T-helper 2 cell treated with Interferon-gamma antibody and Interleukin-4, amounts not matched to agents 5 μg/mL and 100 μg/mL, for 36 hours (primary cell): ENCODE measurements around the gene ATG4C.

Source experiments
- DNase-seq: peaks from one replicate; pipeline ENCODE4 v3.0.0; 2021; ENCODE audit warnings: low spot score
- H3K27ac Mint-ChIP-seq: one replicate; pipeline ENCODE4 v1.8.0; 2021; ENCODE audit warnings: mild to moderate bottlenecking, mixed read lengths
- H3K27me3 Mint-ChIP-seq: one replicate; pipeline ENCODE4 v1.8.0; 2021; ENCODE audit warnings: low read depth, mixed read lengths
- H3K36me3 Mint-ChIP-seq: one replicate; pipeline ENCODE4 v1.8.0; 2021; ENCODE audit warnings: low read depth, mixed read lengths
- H3K4me1 Mint-ChIP-seq: one replicate; pipeline ENCODE4 v1.8.0; 2021; ENCODE audit warnings: low read depth, mixed read lengths
- H3K4me3 Mint-ChIP-seq: one replicate; pipeline ENCODE4 v1.8.0; 2022; ENCODE audit warnings: mild to moderate bottlenecking, moderate library complexity, mixed read lengths
- H3K9me3 Mint-ChIP-seq: one replicate; pipeline ENCODE4 v1.8.0; 2021; ENCODE audit warnings: mixed read lengths

Gene ATG4C

DNA sequence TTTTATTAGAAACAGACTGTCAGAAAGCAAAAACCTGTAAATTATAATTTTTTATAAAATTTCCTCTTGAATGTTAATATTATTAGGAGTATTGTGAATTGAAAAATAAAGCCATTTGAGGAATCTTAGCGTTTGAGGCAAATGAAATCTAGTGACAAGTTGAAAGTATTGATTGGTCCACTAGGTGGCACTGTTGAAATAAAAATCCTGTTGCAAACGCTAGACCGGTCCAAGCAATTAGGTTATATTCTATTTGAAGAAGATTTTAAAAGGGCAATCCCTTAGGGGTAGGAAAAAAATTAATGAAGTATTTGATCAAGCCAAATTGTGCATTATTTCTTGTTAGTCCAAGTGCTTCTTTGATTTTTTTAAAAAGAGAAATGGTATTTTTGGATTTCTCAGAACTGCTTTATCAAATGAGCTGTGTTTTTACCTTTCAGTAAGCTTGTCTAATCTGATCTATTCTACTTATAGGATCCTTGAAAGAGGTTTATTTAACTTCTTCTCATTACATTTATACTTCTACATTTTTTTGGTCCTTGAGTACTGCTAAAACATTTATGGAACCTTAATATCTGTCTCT lies 57.7 kb downstream of the ATG4C start:
- Mint-ChIP-seq H3K4me3 (no peak overlapping the region), H3K27ac (no peak overlapping the region), H3K36me3 (no peaks in the 10 kb centered on the region), H3K27me3 (no peaks in the 10 kb centered on the region), H3K9me3 (no peaks in the 10 kb centered on the region), H3K4me1 (no peaks in the 10 kb centered on the region)
- no peak for DNase-seq

- no peak overlapping the region for H3K4me3 Mint-ChIP-seq
- no peaks in the 10 kb centered on the region for H3K27me3 Mint-ChIP-seq
- no peaks in the 10 kb centered on the region for H3K36me3 Mint-ChIP-seq
- H3K27ac Mint-ChIP-seq, result no peak overlapping the region
- DNase-seq, result no peak
- H3K9me3 Mint-ChIP-seq, result no peaks in the 10 kb centered on the region
- H3K4me1 Mint-ChIP-seq, result no peaks in the 10 kb centered on the region
Measured at GRCh38 chr1:62844030-62844429, 60.1 kb downstream of the ATG4C start.

GRCh38 chr1:62849031-62849430 lies 65.1 kb downstream of the ATG4C start:
- no peak overlapping the region for H3K4me3 Mint-ChIP-seq
- H3K9me3 Mint-ChIP-seq, result no peaks in the 10 kb centered on the region
- no peak for DNase-seq

DNA sequence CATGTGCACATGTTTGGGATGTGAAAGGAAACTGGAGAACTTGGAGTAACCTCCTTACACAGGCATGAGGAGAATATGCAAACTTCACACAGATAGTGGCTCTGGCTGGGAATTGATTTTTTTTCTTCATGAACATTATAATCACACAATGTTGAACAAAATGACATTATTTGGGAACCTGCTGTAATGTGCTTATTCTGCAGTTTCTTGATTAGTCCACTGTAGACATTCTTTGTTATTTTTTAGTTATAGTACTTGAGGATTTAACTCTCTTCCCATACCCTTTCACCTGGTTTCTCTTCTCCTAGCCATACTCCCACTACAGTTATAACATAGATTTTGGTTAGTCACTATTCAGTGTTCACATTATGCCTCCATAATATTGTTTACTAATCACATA lies 68.3 kb downstream of the ATG4C start:
- Mint-ChIP-seq H3K27me3 (no peaks in the 10 kb centered on the region), H3K4me1 (no peaks in the 10 kb centered on the region), H3K4me3 (no peak overlapping the region), H3K36me3 (peaks cover 2% of the 10 kb centered on the region), H3K27ac (no peak overlapping the region), H3K9me3 (no peaks in the 10 kb centered on the region)
- DNase-seq, result no peak

More at GRCh38 chr1:62849031-62849430, 65.1 kb downstream of the ATG4C start:
- no peaks in the 10 kb centered on the region for H3K27me3 Mint-ChIP-seq
- H3K4me1 Mint-ChIP-seq, result no peaks in the 10 kb centered on the region
- H3K36me3 Mint-ChIP-seq, result peaks cover 2% of the 10 kb centered on the region
- H3K27ac Mint-ChIP-seq, result no peak overlapping the region

DNA sequence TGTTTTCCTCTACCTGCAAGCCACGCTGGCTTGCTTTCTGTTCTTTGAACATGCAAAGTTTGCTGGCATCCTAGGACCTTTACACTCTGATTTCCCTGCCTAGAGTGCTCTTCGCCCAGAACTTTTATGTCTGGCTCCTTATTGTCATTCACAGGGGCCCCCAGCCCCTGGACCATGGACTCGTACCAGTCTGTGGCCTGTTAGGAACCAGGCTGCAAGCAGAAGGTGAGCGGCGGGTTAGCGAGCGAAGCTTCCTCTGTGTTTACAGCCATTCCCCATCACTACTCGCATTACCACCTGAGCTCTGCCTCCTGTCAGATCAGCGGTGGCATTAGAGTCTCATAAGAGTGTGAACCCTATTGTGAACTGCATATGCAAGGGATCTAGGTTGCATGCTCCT lies 73.0 kb downstream of the ATG4C start:
- Mint-ChIP-seq H3K4me1 (no peaks in the 10 kb centered on the region), H3K4me3 (no peak overlapping the region), H3K36me3 (peaks cover 2% of the 10 kb centered on the region), H3K27ac (no peak overlapping the region), H3K27me3 (no peaks in the 10 kb centered on the region), H3K9me3 (no peaks in the 10 kb centered on the region)
- DNase-seq, result no peak

DNA sequence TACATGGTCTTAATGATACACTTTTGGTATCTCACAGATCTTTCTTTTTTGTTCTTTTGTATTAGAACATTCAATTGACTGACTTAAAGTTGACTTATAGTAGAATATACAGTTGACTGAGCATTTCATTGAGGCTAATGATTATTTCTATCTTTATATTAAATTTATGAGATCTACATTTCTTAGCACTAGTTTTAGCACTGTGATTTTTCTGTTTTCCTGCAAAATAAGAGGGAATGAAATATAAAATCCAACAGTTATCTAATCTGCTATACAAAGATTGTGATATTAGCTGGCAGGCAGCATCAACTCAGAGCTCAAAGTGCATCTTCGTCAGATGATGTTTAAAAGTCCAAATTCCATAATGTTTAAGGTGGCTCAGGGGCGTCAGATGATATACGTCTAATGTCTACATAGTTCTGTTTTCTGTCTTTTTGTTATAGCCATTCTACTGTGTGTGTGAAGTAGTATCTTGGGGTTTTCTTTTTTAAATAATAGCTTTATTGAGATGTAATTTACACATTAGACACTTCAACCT lies 85.4 kb downstream of the ATG4C start:
- peaks cover 3% of the 10 kb centered on the region for H3K27me3 Mint-ChIP-seq
- H3K36me3 Mint-ChIP-seq, result no peaks in the 10 kb centered on the region
- H3K4me3 Mint-ChIP-seq, result no peak overlapping the region
- no peaks in the 10 kb centered on the region for H3K9me3 Mint-ChIP-seq
- DNase-seq, result no peak
- H3K27ac Mint-ChIP-seq, result no peak overlapping the region
- no peaks in the 10 kb centered on the region for H3K4me1 Mint-ChIP-seq

- H3K9me3 Mint-ChIP-seq, result no peaks in the 10 kb centered on the region
- H3K4me1 Mint-ChIP-seq, result no peaks in the 10 kb centered on the region
- no peaks in the 10 kb centered on the region for H3K36me3 Mint-ChIP-seq
- no peak overlapping the region for H3K4me3 Mint-ChIP-seq
- peaks cover 3% of the 10 kb centered on the region for H3K27me3 Mint-ChIP-seq
- H3K27ac Mint-ChIP-seq, result no peak overlapping the region
- DNase-seq, result no peak
Measured at GRCh38 chr1:62870148-62870547, 86.2 kb downstream of the ATG4C start.

DNA sequence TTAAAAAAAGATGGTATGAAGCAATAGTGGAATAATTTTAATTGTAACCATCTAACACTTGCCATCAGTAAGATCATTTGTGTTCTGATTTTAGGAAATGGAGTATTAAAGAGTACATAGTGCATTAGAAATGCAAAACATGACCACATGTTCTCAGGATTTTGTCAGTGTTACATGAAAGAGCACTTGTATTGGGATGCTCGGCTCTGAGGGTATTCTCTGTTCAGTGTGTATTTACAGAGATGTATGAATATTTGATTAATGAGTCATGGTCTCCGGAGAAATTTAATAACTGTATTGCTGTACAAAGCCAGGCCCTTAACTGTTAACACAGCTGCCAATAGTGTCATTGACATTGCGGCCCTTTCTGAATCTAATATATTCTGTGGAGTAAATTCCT lies 91.7 kb downstream of the ATG4C start:
- no peak overlapping the region for H3K27ac Mint-ChIP-seq
- H3K4me1 Mint-ChIP-seq, result no peaks in the 10 kb centered on the region
- no peaks in the 10 kb centered on the region for H3K36me3 Mint-ChIP-seq
- no peak overlapping the region for H3K4me3 Mint-ChIP-seq
- no peaks in the 10 kb centered on the region for H3K9me3 Mint-ChIP-seq
- H3K27me3 Mint-ChIP-seq, result peaks cover 21% of the 10 kb centered on the region
- DNase-seq, result no peak

DNA sequence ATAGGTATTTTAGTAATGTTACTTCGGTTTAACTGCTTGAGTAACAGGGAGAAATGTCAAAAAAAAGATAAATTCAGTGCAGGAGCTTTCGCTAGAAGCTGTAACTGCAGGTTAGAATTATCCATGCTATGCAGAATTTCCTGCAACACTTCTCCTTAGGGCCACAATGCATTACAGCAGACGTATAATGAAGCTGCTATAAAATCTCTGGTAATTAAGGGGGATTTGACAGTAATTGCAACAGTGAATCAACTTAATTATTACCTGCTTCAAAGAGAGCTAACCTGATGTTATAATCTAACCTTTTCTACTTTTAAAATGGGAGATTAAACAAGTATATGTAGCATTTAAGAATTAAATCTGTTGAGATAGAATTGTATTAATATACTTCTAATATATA lies 92.6 kb downstream of the ATG4C start:
- no peaks in the 10 kb centered on the region for H3K4me1 Mint-ChIP-seq
- H3K27ac Mint-ChIP-seq, result no peak overlapping the region
- DNase-seq, result no peak
- peaks cover 21% of the 10 kb centered on the region for H3K27me3 Mint-ChIP-seq
- H3K9me3 Mint-ChIP-seq, result no peaks in the 10 kb centered on the region
- no peak overlapping the region for H3K4me3 Mint-ChIP-seq
- no peaks in the 10 kb centered on the region for H3K36me3 Mint-ChIP-seq

DNA sequence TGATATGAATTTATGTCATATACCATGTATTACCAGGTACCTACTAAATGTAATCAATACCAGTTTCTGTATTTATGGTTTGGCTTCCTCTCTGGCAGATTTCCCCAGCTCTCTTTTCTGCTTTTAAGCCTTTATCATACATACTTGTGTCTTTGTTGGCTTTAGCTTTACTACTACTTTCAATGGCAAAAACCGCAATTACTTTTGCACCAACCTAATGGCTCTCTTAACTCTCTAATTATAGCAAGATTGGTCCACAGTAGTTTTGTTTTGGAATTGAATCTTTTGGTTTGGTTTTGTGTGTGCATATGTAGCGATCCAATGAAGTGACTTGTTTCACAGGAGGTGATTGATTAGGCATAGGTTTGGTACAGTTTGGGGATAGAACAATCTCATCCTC lies 93.6 kb downstream of the ATG4C start:
- H3K9me3 Mint-ChIP-seq, result no peaks in the 10 kb centered on the region
- no peak overlapping the region for H3K27ac Mint-ChIP-seq
- peaks cover 21% of the 10 kb centered on the region for H3K27me3 Mint-ChIP-seq
- H3K4me3 Mint-ChIP-seq, result no peak overlapping the region
- H3K4me1 Mint-ChIP-seq, result no peaks in the 10 kb centered on the region
- H3K36me3 Mint-ChIP-seq, result no peaks in the 10 kb centered on the region
- DNase-seq, result no peak

DNA sequence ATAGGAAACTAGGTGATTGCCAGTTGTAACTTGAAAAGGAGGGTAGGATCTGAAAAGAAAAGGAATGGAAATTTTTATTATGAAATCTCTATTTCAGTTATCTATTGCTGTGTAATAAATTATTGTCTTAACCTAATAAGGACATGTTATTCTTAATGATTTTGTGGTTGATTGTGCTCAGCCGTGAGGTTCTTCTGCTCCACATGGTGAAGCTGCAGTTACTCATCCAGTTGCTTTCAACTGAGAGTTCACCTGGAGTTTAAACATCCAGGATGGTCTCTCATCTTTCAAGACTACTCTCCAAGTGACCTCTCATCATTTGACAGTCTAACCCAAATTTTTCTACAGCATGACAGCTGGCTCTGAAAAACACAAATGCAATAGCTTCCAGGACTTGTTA lies 96.0 kb downstream of the ATG4C start:
- no peak for DNase-seq
- H3K4me3 Mint-ChIP-seq, result no peak overlapping the region
- H3K9me3 Mint-ChIP-seq, result no peaks in the 10 kb centered on the region
- no peaks in the 10 kb centered on the region for H3K4me1 Mint-ChIP-seq
- peaks cover 19% of the 10 kb centered on the region for H3K27me3 Mint-ChIP-seq
- no peaks in the 10 kb centered on the region for H3K36me3 Mint-ChIP-seq
- no peak overlapping the region for H3K27ac Mint-ChIP-seq

GRCh38 chr1:62882201-62883104 lies 98.5 kb downstream of the ATG4C start:
- H3K9me3 Mint-ChIP-seq, result no peaks in the 10 kb centered on the region
- H3K4me3 Mint-ChIP-seq, result no peak overlapping the region
- peaks cover 26% of the 10 kb centered on the region for H3K27me3 Mint-ChIP-seq
- DNase-seq, result no peak
- H3K27ac Mint-ChIP-seq, result no peak overlapping the region
- no peaks in the 10 kb centered on the region for H3K36me3 Mint-ChIP-seq
- H3K4me1 Mint-ChIP-seq, result no peaks in the 10 kb centered on the region

- peaks cover 15% of the 10 kb centered on the region for H3K27me3 Mint-ChIP-seq
Measured at GRCh38 chr1:62884156-62884740, 100.3 kb downstream of the ATG4C start.

DNA sequence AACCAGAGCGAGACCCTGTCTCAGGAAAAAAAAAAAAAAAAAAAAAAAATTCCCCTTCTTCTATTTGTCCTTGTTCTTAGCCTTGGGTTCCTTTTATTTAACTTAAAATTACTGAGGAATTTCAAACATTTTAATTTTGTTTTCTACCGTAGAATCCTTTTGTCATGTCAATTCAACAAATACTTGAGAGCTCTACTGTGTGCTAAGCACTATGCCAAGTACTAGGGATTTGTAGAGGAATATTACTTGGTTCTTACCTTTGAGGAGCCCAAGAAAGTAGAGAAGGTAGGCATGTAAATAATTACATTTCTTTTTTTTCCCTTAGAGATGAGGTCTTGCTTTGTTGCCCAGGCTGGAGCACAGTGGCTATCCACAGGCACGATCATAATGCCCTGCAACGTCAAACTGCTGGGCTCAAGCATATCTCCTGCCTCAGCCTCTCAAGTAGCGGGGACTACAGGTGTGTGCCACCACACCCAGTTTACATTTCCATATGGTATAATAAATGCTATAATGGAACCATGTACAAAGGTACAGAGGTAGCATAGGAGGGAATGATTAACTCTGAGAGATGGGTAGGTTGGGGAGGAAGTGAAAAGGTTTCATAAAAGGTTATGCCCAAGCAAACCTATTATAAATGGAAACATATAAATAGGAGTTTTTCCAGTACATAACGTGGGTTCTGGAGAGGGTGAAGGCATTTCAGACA lies 104.0 kb downstream of the ATG4C start:
- Mint-ChIP-seq H3K27ac (no peak overlapping the region), H3K4me3 (no peak overlapping the region), H3K9me3 (no peaks in the 10 kb centered on the region), H3K4me1 (no peaks in the 10 kb centered on the region), H3K27me3 (peaks cover 13% of the 10 kb centered on the region), H3K36me3 (no peaks in the 10 kb centered on the region)
- no peak for DNase-seq

More at GRCh38 chr1:62884156-62884740, 100.3 kb downstream of the ATG4C start:
- no peaks in the 10 kb centered on the region for H3K4me1 Mint-ChIP-seq
- no peak overlapping the region for H3K27ac Mint-ChIP-seq
- no peak overlapping the region for H3K4me3 Mint-ChIP-seq
- no peaks in the 10 kb centered on the region for H3K9me3 Mint-ChIP-seq
- no peak for DNase-seq
- no peaks in the 10 kb centered on the region for H3K36me3 Mint-ChIP-seq
